Stimulated activated CD8-positive, alpha-beta memory T cell treated with anti-CD3 and anti-CD28 coated beads, Interleukin-12 subunit alpha, Interleukin-12 subunit beta, amount 100 ng/mL, for 24 hours (primary cell): ENCODE results near the gene CAPN15.
"Not testable (repeated sequence)": the region's sequence is repeated elsewhere in the genome, so short reads cannot be mapped to it uniquely, and the experiment has no call there.

Experiments used
- DNase-seq: peaks from one replicate; pipeline ENCODE4 v3.0.0-alpha.2; 2020; ENCODE audit errors: extremely low read depth

CAPN15 gene

DNA sequence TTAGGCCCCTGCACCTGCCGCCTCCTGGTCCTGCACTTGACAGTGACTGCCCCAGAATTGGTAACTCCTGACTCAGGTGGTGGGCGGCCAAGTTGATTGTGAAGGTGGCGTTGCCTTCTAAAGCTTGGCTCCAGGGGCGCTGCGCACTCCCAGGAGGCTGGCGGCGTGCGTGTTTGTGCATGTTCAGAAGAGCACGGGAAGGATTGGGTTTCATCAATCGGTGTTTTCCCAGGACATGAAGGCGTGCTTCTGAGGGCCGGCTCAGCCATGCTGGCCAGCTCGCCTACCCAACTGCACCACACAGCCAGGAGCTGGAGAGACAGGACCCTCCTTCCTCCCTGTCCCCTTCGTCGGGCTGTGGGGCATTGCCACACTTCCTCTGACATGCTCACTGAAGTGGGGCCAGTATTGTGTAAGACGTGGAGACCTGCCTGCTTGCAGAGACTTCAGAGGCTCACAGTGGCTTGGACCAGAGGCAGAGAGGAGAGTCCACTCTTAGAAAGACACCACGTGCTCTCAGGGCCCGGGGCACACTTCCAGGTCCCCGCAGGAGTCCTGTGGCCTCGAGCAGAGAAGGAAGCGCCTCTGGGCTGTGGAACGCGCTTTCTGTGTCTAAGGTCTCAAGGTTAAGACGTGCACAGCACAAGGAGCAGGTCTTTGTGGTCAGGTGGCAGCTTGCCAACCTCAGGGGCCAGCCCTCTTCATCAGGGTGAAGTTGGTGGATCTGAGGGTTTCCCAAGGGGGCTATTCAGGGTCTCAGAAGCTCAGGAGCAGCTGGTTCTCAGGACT is 65.2 kb downstream of the CAPN15 start:
- DNase-seq: no peak

DNA sequence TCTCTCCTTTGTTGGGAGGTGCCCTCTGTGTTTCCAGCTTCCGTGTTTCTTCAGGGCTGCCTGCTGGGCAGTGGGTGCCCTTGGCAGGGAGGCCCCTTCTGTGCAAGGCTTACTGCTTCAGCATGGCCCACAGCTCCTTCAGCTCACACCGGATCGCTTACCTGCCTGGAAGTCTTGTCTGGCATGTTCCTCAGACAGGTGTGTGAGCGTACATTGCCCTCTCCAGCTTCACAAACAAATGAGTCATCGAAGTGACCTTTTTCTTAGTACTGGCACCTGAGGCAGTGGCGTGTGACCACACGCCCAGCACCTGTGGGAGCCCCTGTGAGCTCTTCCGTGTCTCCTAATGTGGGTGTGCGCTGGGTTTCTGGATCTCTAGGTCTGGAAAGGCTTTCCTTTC is 65.9 kb downstream of the CAPN15 start:
- no peak for DNase-seq

DNA sequence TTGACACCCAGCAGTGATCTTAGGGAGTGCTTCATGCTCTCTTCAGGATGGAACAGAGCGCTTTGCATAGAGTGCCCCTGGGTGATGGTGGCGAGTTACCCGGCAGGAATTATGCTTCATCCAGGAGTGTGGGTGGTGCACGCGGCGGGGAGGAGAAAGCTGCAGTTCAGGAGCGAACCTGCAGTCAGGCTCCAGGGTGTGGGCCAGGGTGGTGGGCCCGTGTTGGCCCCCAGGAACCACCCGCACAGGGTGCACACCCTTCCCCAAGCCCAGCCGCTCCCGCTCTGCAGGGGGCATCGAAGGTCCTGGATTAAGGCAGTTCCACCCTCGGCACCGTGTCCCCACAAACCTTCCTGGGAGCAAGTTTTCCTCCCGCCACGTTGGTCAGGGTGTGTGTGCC is 66.3 kb downstream of the CAPN15 start:
- no peak for DNase-seq

DNA sequence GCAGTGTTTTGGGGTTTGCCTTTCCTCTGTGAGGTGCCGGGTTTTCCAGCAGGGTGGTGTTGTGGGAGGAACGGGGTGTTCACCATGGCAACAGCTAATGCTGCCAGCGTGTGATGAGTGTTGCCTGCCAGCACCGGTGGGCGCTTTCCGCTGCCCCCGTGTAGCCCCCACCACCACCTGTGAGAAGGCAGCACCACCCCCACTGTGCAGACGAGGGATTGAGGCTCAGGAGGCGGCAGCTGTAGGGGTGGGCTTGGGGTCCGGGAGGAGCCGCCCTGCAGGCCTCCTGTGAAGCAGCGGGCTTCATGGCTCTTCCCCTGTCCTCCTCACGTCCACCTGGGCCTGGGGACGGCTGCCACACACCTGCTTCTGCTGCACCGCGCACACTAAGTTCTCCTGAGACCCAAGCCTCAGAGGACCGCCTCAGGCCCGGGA is 67.6 kb downstream of the CAPN15 start:
- no peak for DNase-seq

DNA sequence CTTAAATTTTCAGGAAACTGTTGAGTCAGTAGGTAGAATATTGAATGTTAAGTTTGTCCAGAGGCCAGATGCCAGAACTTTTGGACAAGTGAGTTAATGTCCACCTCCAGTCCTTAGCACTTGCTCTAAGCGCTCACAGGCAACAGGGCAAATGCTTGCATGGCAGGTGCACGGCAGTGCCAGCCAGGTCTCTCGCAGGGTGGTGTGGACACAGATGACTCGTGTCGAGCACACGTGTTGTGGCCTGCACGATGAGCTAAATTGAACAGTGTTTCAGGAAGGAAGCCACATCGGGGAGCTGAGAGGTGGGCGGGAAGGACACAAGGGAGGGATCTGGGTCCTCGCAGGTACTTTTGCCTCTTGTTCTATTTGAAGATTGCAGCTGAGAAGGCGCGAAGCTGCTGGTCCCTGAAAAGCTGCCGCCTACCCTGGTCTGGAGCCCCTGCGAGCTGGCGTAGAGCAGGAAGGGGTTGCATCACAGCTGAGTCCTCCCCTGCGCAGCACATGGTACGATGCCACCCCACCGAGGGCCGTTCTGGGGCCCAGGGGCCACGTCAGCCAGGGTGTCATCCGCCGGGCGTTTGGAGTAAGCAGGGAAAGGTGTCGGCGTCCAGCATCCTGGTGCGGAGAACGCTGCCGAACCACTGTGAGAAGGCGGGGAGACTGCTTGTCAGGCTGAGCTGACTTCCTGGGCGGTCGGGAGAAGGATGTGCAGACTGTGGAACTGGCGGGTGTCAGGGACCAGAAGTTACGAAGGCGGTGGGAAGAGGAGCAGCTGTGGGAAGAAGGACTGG is 68.6 kb downstream of the CAPN15 start:
- DNase-seq: no peak

DNA sequence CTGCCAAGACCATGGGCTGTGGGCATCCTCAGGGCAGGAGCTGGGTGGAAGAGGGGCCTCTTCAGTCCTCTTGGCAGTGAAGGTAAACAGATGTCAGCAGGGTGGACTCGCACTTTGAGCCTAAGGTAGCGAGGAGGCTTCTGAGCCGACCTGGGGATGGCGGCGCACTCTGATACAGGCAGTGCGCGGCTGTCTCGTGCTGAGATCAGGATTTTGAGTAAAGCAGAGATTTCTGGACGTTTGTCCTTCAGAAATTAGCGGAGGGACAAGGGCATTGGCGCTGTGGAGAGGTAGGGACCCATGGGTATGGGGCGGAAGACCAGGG is 69.2 kb downstream of the CAPN15 start:
- DNase-seq: no peak

DNA sequence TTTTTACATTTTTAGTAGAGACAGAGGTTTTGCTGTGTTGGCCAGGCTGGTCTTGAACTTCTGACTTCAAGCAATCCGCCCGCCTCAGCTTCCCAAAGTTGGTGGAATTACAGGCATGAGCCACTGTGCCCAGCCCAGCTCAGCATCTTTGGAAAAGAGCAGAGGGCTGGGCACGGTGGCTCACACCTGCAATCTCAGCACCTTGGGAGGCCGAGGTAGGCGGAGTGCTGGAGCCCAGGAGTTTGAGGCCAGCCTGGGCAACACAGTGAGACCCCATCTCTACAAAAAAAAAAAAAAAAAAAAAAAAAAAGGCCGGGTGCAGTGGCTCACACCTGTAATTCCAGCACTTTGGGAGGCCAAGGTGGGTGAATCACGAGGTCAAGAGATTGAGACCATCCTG is 70.1 kb downstream of the CAPN15 start:
- DNase-seq: not testable (repeated sequence)

DNA sequence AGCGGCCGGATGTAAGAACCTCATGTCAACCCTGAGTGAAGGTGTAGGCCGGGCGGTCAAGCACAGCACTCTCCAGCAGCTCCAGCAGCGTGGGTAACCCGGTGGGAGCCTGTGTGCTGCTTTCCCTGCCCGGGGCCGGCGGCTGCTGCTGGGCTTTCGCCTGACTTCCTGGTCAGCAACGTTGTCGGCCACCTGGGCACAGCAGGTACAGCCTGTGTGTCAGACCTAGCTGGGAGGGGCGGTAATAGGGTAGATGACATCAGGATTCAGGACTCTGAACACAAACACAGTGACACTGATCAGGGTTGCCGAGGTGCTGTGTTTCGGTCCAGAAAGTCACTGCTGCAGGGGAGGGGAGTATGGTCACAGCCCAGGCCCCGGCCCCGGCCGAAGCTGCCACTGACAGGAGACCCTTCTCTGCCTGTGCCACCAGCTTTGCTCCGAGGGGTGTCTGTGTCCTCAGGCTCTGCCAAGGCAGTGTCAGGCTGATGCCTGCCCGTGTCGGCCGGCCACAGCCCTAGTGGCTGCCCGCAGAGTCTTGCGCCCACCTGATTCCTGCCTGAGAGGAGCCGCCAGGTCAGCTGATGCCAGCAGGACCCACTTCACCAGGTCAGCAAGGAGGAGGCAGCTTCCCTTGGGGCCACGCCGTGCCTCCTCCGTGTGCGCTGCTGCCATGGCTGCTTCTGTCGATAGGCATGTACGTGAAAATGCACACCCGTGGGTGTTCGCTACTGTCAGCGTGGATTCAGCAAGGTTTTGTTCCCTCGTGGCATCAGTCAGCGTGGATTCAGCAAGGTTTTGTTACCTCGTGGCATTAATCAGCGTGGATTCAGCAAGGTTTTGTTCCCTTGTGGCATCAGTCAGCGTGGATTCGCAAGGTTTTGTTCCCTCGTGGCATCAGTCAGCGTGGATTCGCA is 71.6 kb downstream of the CAPN15 start:
- DNase-seq: no peak

DNA sequence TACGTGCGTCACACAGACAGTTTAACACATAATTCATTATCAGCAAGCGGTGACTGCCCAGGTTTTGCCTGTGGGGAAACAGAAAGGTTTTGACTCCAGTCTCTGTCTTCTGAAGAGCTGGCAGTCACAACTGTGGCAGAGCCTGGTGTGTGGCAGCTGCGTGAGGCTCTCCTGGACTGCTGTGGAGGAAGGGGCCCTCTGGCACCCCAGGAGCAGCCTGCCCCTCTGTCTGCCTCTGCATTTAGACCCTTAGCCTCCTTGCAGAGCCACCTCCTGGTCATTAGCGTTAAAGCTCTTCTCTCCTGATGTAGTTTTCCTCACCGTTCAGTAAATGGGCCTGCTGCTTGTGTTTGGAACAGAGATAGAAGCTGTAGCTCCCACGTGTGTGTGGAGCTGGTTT is 73.3 kb downstream of the CAPN15 start:
- DNase-seq: no peak

DNA sequence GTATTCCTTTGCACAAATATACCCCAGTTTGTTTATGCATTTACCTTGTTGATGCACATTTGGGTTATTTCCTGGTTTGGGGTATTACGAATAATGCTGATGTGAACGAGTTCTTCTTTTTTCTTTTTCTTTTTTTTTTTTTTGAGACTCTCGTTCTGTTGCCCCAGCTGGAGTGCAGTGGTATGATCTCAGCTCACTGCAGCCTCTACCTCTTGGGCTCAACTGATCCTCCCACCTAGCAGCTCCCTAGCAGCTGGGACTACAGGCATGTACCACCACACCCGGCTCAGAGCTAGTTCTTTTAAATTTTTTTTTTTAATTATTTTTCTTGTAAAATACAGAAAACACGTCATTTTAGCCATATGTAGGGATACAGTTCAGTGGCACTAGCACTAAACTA is 76.4 kb downstream of the CAPN15 start:
- no peak for DNase-seq
